ENCODE data around the gene GLI2.

GLI2 gene

DNA sequence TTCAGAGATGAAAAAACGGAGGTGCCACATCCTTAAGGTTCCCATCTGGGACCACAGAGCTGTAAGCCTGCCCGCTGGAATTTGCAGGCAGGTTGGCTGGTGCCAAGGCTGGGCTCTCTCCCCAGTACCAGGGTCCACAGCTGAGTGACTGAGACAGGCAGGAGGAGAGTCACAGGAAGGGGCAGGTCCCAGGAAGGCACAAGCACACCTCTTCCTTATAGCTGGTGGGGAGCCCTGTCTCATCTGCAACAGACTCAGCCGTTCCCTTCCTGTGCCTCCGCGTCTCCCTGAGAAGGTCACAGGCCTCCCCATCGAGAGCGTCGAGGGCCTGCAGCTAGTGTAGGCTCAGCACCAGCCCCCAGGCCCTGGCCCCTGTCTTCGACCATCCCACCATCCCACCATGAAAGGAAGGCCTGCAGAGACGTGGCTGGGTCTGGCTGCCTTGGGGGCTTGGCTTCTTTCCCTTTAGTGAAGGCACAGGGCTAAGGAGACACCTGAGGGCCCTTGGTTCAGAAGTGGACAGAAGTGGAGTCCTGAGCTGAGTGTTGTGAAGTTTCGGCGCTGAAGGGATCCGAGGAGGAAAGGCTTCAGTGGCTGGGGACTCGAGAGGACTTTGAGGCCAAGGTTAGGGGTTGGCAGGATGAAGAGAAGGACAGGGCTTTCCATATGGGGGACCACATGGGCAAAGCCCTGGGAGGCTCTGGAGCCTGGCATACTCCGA lies 26.8 kb downstream of the GLI2 start:
- TF ChIP-seq, protein P1, sequence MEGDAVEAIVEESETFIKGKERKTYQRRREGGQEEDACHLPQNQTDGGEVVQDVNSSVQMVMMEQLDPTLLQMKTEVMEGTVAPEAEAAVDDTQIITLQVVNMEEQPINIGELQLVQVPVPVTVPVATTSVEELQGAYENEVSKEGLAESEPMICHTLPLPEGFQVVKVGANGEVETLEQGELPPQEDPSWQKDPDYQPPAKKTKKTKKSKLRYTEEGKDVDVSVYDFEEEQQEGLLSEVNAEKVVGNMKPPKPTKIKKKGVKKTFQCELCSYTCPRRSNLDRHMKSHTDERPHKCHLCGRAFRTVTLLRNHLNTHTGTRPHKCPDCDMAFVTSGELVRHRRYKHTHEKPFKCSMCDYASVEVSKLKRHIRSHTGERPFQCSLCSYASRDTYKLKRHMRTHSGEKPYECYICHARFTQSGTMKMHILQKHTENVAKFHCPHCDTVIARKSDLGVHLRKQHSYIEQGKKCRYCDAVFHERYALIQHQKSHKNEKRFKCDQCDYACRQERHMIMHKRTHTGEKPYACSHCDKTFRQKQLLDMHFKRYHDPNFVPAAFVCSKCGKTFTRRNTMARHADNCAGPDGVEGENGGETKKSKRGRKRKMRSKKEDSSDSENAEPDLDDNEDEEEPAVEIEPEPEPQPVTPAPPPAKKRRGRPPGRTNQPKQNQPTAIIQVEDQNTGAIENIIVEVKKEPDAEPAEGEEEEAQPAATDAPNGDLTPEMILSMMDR (conservative IDR thresholded peaks at IDR 0.05; ENCODE audit: low read length): no peak
- no peak overlapping the region for H3K4me3 ChIP-seq (ENCODE audit: low read length)
- no peak for DNase-seq (ENCODE audit: low read depth)

DNA sequence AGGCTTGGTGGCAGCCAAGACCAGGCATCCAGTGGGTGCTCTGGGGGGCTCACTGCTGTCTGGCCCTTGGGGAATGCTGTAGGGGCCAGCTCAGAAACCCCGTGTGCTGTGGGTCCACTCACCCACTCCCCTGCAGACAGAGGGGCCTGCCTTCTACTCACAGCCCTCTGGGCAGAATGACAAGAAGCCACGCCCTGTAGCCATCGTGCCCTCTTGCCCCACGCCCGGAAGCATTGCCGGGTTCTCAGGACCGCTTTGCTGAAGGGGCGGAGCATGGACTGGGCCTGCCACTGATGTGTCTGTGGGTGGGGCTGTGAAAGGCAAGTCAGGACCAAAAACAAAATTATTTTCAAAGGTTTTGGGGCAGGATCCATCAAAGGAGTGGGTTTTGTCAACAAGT lies 27.8 kb downstream of the GLI2 start:
- no peak overlapping the region for H3K4me3 ChIP-seq (ENCODE audit: low read length)
- DNase-seq (ENCODE audit: low read depth): peak; percentile 41
- TF ChIP-seq, protein P1 (conservative IDR thresholded peaks at IDR 0.05; ENCODE audit: low read length): no peak

DNA sequence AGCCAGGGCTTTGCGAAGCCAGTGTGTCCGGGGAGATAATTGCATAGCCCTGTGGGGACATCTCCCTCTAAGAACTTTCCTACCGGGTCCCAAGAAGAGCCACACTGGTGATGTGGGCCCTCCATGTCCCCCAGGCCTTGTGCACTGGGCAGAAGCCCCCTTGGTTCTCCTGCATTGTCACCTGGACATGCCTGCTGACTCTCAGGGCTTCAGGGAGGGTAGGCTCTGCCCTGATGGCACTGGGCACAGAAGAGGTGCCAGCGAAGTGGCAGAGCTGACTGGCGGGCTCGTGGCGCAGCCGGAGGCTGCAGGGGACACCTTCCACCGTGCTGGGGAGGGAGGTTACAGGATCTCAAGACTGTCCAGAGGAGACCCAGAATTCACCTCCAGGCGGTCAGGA lies 28.3 kb downstream of the GLI2 start:
- no peak overlapping the region for H3K4me3 ChIP-seq (ENCODE audit: low read length)
- TF ChIP-seq, protein P1 (conservative IDR thresholded peaks at IDR 0.05; ENCODE audit: low read length): no peak
- no peak for DNase-seq (ENCODE audit: low read depth)

DNA sequence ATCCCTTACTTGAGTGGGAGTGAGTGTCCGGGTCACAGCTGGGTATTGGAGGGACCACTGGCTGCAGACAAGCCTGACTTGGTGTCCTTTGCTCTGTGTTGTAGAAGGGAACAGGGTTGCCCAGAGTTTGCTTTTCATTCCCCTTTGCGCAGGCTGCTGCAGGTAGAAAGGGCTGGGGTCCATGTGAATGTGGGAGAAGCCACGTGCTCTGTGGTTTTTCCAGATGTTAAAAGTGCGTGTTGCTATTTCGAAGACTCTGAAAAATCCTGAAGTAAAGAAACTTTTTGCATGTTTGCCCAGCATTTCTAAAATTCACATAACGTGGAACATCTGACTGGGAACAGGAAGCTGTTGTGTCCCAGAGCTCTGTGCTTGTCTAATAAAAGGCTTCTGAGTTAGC lies 28.8 kb downstream of the GLI2 start:
- TF ChIP-seq, protein P1 (conservative IDR thresholded peaks at IDR 0.05; ENCODE audit: low read length): no peak
- peak; percentile 56 for DNase-seq (ENCODE audit: low read depth)
- no peak overlapping the region for H3K4me3 ChIP-seq (ENCODE audit: low read length)

DNA sequence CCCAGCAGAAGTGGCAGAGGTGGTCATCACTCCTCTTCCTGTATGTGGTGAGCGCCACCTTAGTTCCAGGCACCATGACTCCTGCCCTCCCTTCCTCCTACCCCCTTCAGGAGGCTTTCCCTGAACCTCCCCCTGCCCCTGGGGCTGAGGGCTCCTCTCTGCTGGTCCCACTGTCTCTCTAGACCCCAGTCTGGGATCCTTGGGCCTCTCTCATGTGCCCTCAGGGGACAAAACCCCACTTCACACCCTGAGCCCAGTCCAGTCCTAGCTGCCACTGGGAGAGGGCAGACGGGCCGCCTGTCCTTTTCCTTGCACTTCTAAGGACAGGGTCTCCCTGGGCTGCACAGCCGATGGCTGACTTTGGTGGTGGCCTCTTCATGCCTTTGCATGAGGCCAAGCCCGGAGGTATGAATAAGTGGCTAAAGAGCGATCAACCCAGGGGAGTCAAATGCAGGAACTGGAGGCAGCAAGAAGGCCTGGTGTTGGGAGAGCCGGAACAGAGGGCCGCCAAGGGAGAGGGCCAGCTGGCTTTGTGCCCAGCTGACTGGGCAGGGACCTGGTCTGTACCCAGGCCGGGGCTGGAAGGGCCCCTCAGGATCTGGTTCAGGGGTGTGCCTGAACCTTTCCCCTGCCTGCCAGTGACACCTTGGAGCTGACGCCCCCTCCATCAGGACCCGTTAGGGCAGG lies 29.5 kb downstream of the GLI2 start:
- TF ChIP-seq, protein P1 (conservative IDR thresholded peaks at IDR 0.05; ENCODE audit: low read length): no peak
- no peak for DNase-seq (ENCODE audit: low read depth)
- no peak overlapping the region for H3K4me3 ChIP-seq (ENCODE audit: low read length)

DNA sequence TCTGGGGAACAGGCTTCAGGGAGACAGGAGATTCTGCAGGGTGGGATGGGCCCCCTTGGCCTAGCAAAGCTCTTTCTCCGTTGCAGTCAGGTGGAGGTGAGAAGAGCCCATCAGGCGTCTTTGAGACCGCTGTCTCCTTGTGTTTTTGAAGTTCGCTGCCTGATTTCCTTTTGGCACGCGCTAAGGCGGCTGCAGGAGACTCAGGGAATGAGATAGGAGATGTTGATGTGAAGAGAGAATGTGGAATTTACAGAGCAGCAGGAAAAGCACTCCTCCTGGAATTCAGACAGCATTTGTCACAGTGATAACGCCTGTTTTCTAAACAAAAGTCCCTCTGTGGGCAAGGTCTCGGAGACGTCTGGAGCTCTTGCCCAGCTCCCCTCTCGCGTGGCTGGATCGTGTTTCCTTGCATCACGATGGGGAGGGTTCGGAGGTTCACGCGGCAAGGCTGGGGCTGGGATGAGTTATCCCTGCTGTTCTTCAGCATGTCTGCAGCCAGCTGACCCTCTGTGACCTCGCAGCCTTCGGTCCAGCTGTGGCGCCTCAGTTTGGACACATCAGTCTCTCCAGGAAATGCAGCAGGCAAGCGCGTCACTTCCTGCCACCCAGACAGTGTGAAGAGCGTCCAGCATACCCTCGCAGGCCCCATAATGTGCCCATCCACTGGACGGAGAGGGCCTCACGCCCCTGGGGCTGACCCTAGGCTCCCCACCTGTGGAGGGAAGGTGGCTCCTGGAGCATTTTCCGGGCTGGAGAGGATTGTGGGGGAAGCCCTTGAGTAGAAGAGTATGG lies 30.2 kb downstream of the GLI2 start:
- DNase-seq (ENCODE audit: low read depth): peak; percentile 81
- no peak overlapping the region for H3K4me3 ChIP-seq (ENCODE audit: low read length)
- TF ChIP-seq, protein P1 (conservative IDR thresholded peaks at IDR 0.05; ENCODE audit: low read length): no peak
